ENCODE data around the gene PEAK1.
A peak's percentile ranks its signal among the peaks of the same experiment; 100 is the strongest.
"Not testable (repeated sequence)": the region's sequence is repeated elsewhere in the genome, so short reads cannot be mapped to it uniquely, and the experiment has no call there.

Gene PEAK1

DNA sequence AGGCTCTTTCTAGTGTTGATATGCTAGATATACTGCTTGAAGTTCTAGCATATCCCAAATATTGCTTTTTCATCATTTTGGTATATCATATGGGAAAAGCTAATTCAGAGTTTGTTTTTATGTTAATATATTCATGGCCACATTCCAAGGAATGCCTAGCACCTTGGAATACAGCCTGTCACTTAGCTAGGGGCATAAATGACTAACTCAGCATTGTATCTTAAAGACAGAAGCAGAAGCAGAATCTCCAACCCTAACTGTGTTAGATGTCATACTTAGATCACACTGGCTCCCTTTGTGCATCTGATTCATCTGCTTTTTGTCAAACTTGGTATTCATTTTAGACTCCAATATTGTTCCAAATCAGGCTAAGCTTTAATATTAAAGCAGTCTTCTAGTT lies 218.2 kb downstream of the PEAK1 start:
- in situ Hi-C loops (cut with MboI; ENCODE audit: low pct_unique_long_range_greater_than_20kb, low sequenced_read_pairs), result no loop called here
- DNase-seq, result no peak

DNA sequence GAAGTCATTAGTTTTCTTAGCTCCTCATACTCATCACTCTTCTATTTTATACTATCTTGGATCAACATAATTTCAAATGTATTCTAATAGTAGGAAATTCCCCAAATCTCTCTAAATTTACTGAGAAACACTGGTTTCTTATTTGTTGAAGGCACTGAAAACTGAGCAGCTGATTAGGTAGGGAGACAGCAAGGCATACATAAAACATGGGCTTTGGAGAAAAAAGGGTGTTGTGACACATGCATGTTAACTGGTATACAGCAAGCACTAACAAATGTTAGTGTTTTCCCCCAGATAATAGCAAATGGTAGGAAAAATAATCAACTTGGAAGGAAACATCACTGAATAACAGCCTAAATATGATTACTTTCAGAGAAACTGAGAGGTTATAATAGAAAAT lies 223.5 kb downstream of the PEAK1 start:
- no peak for DNase-seq
- in situ Hi-C loops (cut with MboI; ENCODE audit: low pct_unique_long_range_greater_than_20kb, low sequenced_read_pairs), result loop anchor here (25.0 kb wide), 1 partner anchor 291 kb away; no protein-coding TSS in a partner anchor

- DNase-seq, result no peak
Observed at GRCh38 chr15:77195586-77195985, 224.3 kb downstream of the PEAK1 start.

DNA sequence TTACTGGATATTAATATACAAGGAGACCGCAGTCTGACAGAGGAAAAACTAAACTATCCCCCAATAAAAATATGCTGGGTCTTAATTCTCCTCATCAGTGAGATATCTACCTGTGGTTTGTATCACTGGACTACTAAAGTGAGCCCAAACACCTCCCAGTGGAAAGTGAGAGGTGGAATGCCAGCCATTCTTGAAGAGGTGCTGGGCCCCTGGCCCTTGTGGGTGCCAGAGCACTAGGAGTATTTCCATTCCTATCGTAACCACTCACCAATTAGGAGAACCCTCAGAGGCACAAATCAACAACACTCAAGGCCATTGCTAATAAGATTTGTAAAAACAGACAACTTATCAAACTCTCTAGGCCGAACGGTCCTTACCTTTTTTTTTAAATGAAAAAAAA lies 227.5 kb downstream of the PEAK1 start:
- in situ Hi-C loops (cut with MboI; ENCODE audit: low pct_unique_long_range_greater_than_20kb, low sequenced_read_pairs), result loop anchor here (25.0 kb wide), 1 partner anchor 295 kb away; no protein-coding TSS in a partner anchor
- DNase-seq, result no peak

More at GRCh38 chr15:77195586-77195985, 224.3 kb downstream of the PEAK1 start:
- in situ Hi-C loops (cut with MboI; ENCODE audit: low pct_unique_long_range_greater_than_20kb, low sequenced_read_pairs), result loop anchor here (25.0 kb wide), 1 partner anchor 292 kb away; no protein-coding TSS in a partner anchor

- in situ Hi-C loops (cut with MboI; ENCODE audit: low pct_unique_long_range_greater_than_20kb, low sequenced_read_pairs), result loop anchor here (25.0 kb wide), 1 partner anchor 296 kb away; no protein-coding TSS in a partner anchor
- DNase-seq, result no peak
Observed at GRCh38 chr15:77191230-77191834, 228.6 kb downstream of the PEAK1 start.

- in situ Hi-C loops (cut with MboI; ENCODE audit: low pct_unique_long_range_greater_than_20kb, low sequenced_read_pairs), result loop anchor here (25.0 kb wide), 1 partner anchor 299 kb away; no protein-coding TSS in a partner anchor
Observed at GRCh38 chr15:77187751-77188464, 232.0 kb downstream of the PEAK1 start.

GRCh38 chr15:77186594-77187011 lies 233.3 kb downstream of the PEAK1 start:
- DNase-seq, result peak; percentile 61
- in situ Hi-C loops (cut with MboI; ENCODE audit: low pct_unique_long_range_greater_than_20kb, low sequenced_read_pairs), result loop anchor here (25.0 kb wide), 1 partner anchor 301 kb away; no protein-coding TSS in a partner anchor

More at GRCh38 chr15:77187751-77188464, 232.0 kb downstream of the PEAK1 start:
- peak; percentile 91 for DNase-seq

DNA sequence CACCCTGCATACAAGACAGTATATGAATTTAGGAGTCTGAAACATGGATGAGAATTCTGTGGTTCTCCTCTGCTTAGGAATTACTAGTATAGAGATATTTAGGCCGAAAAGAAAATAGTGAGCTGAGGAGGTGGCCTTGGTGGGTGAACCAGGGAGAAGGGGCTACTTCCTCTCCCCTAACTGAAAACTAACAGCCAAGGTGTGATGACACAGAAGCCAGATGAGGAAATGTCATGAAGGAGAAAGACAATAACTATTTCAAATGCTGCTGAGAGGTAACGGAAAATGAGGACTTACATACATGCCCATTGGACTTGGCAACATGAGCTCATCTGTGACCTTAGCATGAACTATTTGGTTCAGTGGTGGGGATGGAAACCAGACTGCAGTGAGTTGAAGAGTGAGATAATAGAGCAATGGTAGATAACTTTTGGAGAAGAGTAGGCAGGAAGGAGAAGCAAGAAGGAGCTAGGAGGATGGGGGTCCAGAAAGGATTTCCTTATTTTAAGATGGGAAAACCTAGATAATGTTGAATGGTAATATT lies 234.6 kb downstream of the PEAK1 start:
- in situ Hi-C loops (cut with MboI; ENCODE audit: low pct_unique_long_range_greater_than_20kb, low sequenced_read_pairs), result loop anchor here (25.0 kb wide), 1 partner anchor 302 kb away; no protein-coding TSS in a partner anchor
- DNase-seq, result no peak

DNA sequence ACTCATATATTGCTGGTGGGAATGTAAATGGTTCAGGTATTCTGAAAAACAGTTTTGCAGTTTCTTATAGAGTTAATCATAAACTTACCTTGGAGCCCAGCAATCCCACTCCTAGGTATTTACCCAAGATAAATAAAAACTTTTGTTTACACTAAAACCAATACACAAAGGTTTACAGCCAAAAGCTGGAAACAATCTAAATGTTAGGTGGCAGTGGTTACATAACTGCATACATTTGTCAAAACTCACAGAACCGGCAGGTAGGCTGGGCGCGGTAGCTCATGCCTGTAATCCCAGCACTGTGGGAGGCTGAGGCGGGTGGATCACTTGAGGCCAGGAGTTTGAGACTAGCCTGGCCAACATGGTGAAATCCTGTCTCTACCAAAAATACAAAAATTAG lies 235.6 kb downstream of the PEAK1 start:
- in situ Hi-C loops (cut with MboI; ENCODE audit: low pct_unique_long_range_greater_than_20kb, low sequenced_read_pairs), result loop anchor here (25.0 kb wide), 1 partner anchor 303 kb away; no protein-coding TSS in a partner anchor
- DNase-seq, result not testable (repeated sequence)

DNA sequence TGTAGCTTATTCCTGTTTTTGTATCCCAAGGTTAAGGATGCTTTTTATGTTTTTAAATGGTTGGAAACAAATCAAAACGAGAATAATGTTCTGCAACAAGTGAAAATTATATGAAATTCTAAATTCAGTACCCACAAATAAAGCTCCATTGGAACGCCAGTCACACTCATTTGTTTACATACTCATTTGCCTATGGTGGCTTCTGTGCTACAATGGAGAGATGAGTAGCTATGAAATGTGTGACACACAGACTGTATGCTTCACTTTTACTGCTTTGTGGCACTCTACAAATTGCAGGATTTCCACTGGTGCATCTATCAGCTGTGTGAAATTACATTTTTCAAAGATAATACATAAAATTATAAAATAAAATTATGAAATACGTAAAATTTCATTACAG lies 236.8 kb downstream of the PEAK1 start:
- in situ Hi-C loops (cut with MboI; ENCODE audit: low pct_unique_long_range_greater_than_20kb, low sequenced_read_pairs), result loop anchor here (25.0 kb wide), 1 partner anchor 304 kb away; no protein-coding TSS in a partner anchor

DNA sequence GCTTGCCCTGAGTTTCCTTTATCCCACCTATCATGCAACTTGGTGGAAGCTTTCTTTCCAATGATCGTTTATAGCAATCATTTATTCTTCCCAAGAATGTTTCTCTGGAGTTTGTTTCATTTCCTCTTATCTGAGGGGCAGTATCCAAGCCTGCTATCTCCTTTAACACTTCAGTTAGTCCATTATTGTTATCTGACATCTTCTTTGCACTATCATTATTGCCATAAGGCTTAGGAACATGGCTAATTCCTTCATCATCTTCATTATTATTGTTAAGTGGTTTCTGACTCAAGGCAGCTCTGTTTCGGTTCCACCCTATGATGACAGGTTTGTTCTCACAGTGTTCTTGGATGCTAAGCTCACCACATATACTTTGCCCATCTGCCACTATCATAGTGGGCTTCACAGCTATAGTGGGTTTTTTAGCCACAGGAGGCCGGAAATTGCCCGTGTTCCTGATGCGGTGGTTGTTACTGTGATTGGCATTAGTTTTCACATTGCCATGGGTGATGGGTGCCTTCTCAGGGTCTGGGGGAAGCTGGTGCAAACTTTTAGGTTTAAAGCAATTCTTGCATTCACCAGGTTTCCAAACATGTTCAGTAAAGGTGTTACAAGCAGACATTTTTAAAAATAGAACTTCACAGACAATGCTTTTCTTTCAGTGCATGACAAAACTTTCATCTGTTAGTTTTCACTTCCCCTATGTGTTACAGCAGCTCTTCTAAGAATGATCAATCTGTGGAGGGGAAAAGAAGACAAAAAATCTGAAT lies 238.4 kb downstream of the PEAK1 start:
- in situ Hi-C loops (cut with MboI; ENCODE audit: low pct_unique_long_range_greater_than_20kb, low sequenced_read_pairs), result loop anchor here (25.0 kb wide), 1 partner anchor 306 kb away; no protein-coding TSS in a partner anchor
- DNase-seq, result no peak

More for the DNA sequence above, 236.8 kb downstream of the PEAK1 start:
- DNase-seq, result no peak

DNA sequence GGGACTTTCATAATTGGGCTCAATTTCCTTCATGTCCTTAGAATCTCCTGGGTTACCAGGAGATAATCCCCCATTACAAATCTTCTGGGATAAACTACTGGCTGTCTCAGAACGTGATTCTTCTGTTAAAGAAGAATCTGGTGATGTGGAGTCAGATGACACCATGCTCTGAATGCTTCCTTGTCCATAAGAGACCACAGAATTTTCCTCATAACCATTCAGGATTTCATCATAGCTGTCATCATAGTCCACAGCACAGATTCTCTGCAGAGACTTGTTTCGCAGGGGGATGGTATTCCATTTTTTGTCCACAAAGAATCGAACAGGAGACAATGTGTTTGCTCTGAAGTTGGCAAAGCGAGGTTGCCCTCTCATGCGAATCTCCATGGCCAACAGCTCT lies 239.1 kb downstream of the PEAK1 start:
- in situ Hi-C loops (cut with MboI; ENCODE audit: low pct_unique_long_range_greater_than_20kb, low sequenced_read_pairs), result loop anchor here (25.0 kb wide), 1 partner anchor 307 kb away; no protein-coding TSS in a partner anchor
- no peak for DNase-seq

DNA sequence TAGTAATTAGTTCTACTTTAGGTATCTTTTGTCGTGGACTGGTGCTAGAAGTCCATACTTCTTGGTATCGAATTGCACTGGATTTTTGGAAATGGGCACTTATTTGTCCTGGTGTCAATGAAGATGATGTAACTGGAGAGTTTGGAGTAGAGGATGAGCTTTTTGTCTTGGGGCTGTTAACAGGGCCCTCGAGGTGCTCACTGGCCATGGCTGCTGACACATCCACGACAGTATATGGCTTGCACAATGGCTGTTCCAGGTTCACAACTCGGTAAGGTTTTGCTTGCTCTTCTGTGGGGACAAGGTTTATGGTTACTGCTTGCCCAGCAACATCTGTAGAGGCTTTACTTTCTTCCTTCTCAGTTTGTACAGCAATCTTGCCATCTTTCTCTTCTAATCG lies 239.6 kb downstream of the PEAK1 start:
- in situ Hi-C loops (cut with MboI; ENCODE audit: low pct_unique_long_range_greater_than_20kb, low sequenced_read_pairs), result loop anchor here (25.0 kb wide), 1 partner anchor 307 kb away; no protein-coding TSS in a partner anchor
- DNase-seq, result no peak

- DNase-seq, result peak; percentile 21
- in situ Hi-C loops (cut with MboI; ENCODE audit: low pct_unique_long_range_greater_than_20kb, low sequenced_read_pairs), result loop anchor here (25.0 kb wide), 1 partner anchor 308 kb away; no protein-coding TSS in a partner anchor
Observed at GRCh38 chr15:77179541-77179998, 240.3 kb downstream of the PEAK1 start.

DNA sequence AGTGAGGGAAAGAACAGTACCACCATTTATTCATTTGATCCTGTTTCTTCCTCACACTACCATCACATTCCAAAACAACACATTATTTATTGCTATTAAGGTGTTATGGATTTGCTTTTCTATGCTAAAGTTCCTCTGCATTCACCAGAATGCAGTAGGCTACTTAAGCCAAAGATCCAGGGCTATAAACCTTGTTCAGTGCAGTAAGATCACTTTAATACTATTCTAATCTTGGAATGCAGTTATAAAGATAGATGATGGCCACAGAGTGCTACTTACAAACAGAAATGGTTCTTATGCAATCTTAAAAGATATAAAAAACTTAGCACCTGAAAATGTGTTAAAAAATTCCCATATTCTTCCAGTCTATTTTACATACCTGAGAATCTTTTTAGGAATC lies 241.5 kb downstream of the PEAK1 start:
- in situ Hi-C loops (cut with MboI; ENCODE audit: low pct_unique_long_range_greater_than_20kb, low sequenced_read_pairs), result loop anchor here (25.0 kb wide), 1 partner anchor 309 kb away; no protein-coding TSS in a partner anchor

GRCh38 chr15:77176148-77176547 lies 243.8 kb downstream of the PEAK1 start:
- not testable (repeated sequence) for DNase-seq
- in situ Hi-C loops (cut with MboI; ENCODE audit: low pct_unique_long_range_greater_than_20kb, low sequenced_read_pairs), result loop anchor here (25.0 kb wide), 1 partner anchor 311 kb away; no protein-coding TSS in a partner anchor

More for the DNA sequence above, 241.5 kb downstream of the PEAK1 start:
- no peak for DNase-seq

DNA sequence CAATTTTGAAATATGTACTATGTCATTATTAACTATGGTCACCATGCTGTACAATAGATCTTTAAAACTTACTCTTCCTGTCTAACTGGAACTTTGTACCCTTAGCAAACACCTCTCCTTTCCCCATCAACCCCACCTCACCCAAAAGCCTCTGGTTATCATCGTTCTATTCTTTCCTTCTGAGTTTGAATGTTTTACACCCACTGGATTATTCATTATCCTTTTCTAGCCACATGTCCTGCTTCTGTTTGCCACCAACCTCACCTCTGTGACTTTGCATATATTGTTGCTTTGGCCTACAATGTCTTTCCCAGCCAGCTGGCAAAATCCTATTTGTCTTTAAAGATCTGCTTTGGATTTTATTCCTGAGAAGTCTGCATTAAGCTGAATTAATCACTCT lies 246.4 kb downstream of the PEAK1 start:
- in situ Hi-C loops (cut with MboI; ENCODE audit: low pct_unique_long_range_greater_than_20kb, low sequenced_read_pairs), result no loop called here

DNA sequence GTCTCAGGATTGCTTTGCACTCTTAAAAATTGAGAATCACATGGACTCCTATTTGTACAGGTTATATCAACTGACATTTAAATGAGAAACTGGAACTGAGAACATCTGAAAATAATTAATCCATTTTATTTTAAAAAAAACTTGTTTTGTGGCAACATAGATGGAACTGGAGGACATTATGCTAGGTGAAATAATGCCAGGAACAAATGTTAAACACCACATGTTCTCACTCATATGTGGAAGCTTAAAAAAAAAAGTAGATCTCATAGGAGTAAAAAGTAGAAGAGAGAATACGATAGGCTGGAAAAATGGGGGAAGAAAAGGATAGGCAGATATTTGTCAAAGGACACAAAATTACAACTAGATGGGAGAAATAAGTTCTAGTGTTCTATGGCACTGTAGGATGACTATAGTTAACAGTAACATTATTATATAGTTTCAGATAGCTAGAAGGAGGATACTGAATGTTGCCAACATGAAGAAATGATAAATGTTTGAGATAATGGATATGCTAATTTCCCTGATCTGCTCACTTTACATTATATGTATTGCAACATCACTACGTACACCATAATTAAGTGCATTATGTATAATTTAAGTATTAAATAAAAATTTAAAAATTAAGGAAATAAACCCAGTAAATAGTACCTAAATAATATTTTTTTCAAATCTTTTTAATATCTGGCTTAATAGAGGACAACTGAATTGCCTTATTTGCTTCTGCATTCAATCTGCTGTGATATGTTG lies 248.5 kb downstream of the PEAK1 start:
- in situ Hi-C loops (cut with MboI; ENCODE audit: low pct_unique_long_range_greater_than_20kb, low sequenced_read_pairs), result no loop called here
- DNase-seq, result no peak

More for the DNA sequence above, 246.4 kb downstream of the PEAK1 start:
- DNase-seq, result no peak
